Neuronal stem cell (in vitro differentiated cells): Measurements from ENCODE around the gene CIP2A.

Experiments
- DNase-seq: peaks from one replicate; pipeline ENCODE4 v3.0.0-alpha.2; 2013; ENCODE audit warnings: low spot score
- H2AFZ ChIP-seq: one replicate; pipeline ENCODE4 v1.6.1; 2013; ENCODE audit warnings: mild to moderate bottlenecking, low read length, inconsistent platforms
- H2AK5ac ChIP-seq: 2 replicates; pipeline ENCODE4 v1.6.1; 2013; ENCODE audit warnings: low read depth, mild to moderate bottlenecking, inconsistent platforms, low read length, moderate library complexity, mixed read lengths
- H2BK120ac ChIP-seq: 2 replicates; pipeline ENCODE4 v1.6.1; 2013; ENCODE audit warnings: low read depth, mild to moderate bottlenecking, inconsistent platforms, low read length, moderate library complexity, mixed read lengths
- H2BK12ac ChIP-seq: one replicate; pipeline ENCODE4 v1.6.1; 2013; ENCODE audit warnings: low read length, inconsistent platforms
- H2BK15ac ChIP-seq: 2 replicates; pipeline ENCODE4 v1.6.1; 2013; ENCODE audit warnings: mild to moderate bottlenecking, low read length, inconsistent platforms, mixed read lengths
- H2BK5ac ChIP-seq: one replicate; pipeline ENCODE4 v1.6.1; 2013; ENCODE audit warnings: inconsistent platforms, mild to moderate bottlenecking, low read length, moderate library complexity
- H3K14ac ChIP-seq: one replicate; pipeline ENCODE4 v1.6.1; 2013; ENCODE audit warnings: low read length, inconsistent platforms
- H3K18ac ChIP-seq: 2 replicates; pipeline ENCODE4 v1.6.1; 2013; ENCODE audit warnings: low read length, inconsistent platforms
- H3K23ac ChIP-seq: 2 replicates; pipeline ENCODE4 v1.6.1; 2013; ENCODE audit warnings: low read depth, mild to moderate bottlenecking, mixed read lengths, low read length, inconsistent platforms; ENCODE audit not compliant: poor library complexity
- H3K27ac ChIP-seq: replicated peaks from 3 replicates; pipeline ENCODE4 v1.5.1; 2013; ENCODE audit warnings: low read length, inconsistent platforms
- H3K27me3 ChIP-seq, 3 experiments: 2 replicates each; pipeline ENCODE4 v1.6.1; 2013; ENCODE audit warnings: low read length in 3 of 3, mild to moderate bottlenecking in 2 of 3, inconsistent platforms in 1 of 3, low read depth in 1 of 3, mixed read lengths in 1 of 3, moderate library complexity in 1 of 3; ENCODE audit not compliant: control insufficient read depth in 3 of 3, insufficient read depth in 3 of 3
- H3K36me3 ChIP-seq, 2 donors: replicated peaks in 1 of 2; 2 replicates each; pipeline ENCODE4 v1.6.1; 2013; ENCODE audit warnings: low read length in 2 of 2; ENCODE audit not compliant: control insufficient read depth in 2 of 2, insufficient read depth in 2 of 2
- H3K4ac ChIP-seq: 2 replicates; pipeline ENCODE4 v1.6.1; 2013; ENCODE audit warnings: inconsistent platforms, mild to moderate bottlenecking, low read length, moderate library complexity
- H3K4me1 ChIP-seq, 2 donors: 1 replicate in 1 of 2; 2 replicates in 1 of 2; pipeline ENCODE4 v1.6.1; 2013; ENCODE audit warnings: low read length in 2 of 2, low read depth in 1 of 2; ENCODE audit not compliant: control insufficient read depth in 2 of 2, insufficient read depth in 1 of 2
- H3K4me2 ChIP-seq: one replicate; pipeline ENCODE4 v1.6.1; 2013; ENCODE audit warnings: mild to moderate bottlenecking, low read length, inconsistent platforms; ENCODE audit not compliant: insufficient read depth, poor library complexity, severe bottlenecking
- H3K4me3 ChIP-seq, 2 donors: 2 replicates each; pipeline ENCODE4 v1.5.1; 2013; ENCODE audit warnings: low read length in 2 of 2, mild to moderate bottlenecking in 2 of 2, inconsistent platforms in 1 of 2, moderate library complexity in 1 of 2
- H3K79me1 ChIP-seq: one replicate; pipeline ENCODE4 v1.6.1; 2013; ENCODE audit warnings: low read depth, mild to moderate bottlenecking, inconsistent platforms, low read length, moderate library complexity
- H3K9ac ChIP-seq: one replicate; pipeline ENCODE4 v1.6.1; 2013; ENCODE audit warnings: mild to moderate bottlenecking, low read depth, low read length, inconsistent platforms; ENCODE audit not compliant: poor library complexity
- H3K9me3 ChIP-seq, 2 donors: replicated peaks in 1 of 2; 2 replicates each; pipeline versions ENCODE3 to v1.6.1; 2013; ENCODE audit warnings: low read length in 2 of 2, mild to moderate bottlenecking in 2 of 2, inconsistent platforms in 1 of 2, low read depth in 1 of 2, mixed read lengths in 1 of 2, moderate library complexity in 1 of 2; ENCODE audit not compliant: control insufficient read depth in 2 of 2, insufficient read depth in 1 of 2
- H4K8ac ChIP-seq: one replicate; pipeline ENCODE4 v1.6.1; 2013; ENCODE audit warnings: low read depth, mild to moderate bottlenecking, inconsistent platforms, low read length, moderate library complexity
- H4K91ac ChIP-seq: one replicate; pipeline ENCODE4 v1.6.1; 2013; ENCODE audit warnings: low read length, low read depth, mild to moderate bottlenecking, inconsistent platforms; ENCODE audit not compliant: poor library complexity
- WGBS, 2 donors: extraction: QIAGEN DNeasy Blood & Tissue Kit; methylation state at CpG; one replicate each; pipeline ENCODE4 v1.1.7; 2013; ENCODE audit warnings: missing lambda C conversion rate in 2 of 2, mixed read lengths in 1 of 2; ENCODE audit not compliant: insufficient read length in 2 of 2, insufficient replicate concordance in 1 of 2; ENCODE audit errors: extremely low coverage in 2 of 2; 5-methylcytosine and 5-hydroxymethylcytosine counted together

The CIP2A gene

DNA sequence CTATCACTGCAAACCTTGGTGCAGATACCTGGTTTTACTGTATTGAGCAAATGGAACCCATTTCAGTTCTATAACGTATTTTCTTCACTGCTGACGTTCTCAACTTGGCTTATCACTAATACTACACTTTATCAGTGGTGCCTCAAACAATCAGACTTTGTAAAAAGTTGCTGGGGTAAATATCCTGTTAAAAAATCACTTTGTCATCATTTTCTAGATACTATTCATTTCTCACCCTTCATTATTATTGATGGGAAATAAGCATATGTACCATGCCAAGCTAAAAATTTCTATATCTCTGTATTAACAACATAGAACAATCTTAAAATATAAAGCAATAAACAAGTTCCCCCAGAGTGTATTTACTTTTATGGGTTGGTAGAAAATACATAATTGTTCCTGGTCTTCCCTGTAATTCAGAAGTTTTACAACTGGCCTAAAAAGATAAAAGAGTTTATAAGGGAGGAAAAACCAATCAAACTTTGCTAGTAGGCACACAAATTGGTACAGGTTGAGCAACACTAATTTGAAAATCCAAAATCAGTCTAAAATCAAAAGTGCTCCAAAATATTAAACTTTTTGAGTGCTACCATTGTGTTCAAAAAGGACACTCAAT, 33.2 kb downstream of the CIP2A start:
- Histone ChIP-seq H2BK120ac (no peak overlapping the region), H2BK5ac (no peak overlapping the region), H3K27ac (no peak overlapping the region), H3K4ac (no peak overlapping the region), H3K4me1 (peaks cover 0 to 4% of the 10 kb centered on the region in 2 donors), H3K18ac (no peak overlapping the region), H3K36me3 (peaks cover 10 to 100% of the 10 kb centered on the region in 2 donors), H3K27me3 (no peaks in the 10 kb centered on the region), H3K9me3 (no peaks in the 10 kb centered on the region), H3K4me3 (no peak overlapping the region), H3K9ac (no peak overlapping the region), H3K14ac (no peak overlapping the region), H4K8ac (no peak overlapping the region), H2BK12ac (no peak overlapping the region), H4K91ac (no peak overlapping the region), H3K23ac (no peak overlapping the region), H3K79me1 (no peaks in the 10 kb centered on the region), H2AK5ac (no peak overlapping the region), H3K4me2 (no peak overlapping the region), H2AFZ (no peak overlapping the region), H2BK15ac (no peak overlapping the region)
- no CpG with 5 or more reads among the region's 2 CpGs for WGBS, 2 donors
- no peak for DNase-seq

DNA sequence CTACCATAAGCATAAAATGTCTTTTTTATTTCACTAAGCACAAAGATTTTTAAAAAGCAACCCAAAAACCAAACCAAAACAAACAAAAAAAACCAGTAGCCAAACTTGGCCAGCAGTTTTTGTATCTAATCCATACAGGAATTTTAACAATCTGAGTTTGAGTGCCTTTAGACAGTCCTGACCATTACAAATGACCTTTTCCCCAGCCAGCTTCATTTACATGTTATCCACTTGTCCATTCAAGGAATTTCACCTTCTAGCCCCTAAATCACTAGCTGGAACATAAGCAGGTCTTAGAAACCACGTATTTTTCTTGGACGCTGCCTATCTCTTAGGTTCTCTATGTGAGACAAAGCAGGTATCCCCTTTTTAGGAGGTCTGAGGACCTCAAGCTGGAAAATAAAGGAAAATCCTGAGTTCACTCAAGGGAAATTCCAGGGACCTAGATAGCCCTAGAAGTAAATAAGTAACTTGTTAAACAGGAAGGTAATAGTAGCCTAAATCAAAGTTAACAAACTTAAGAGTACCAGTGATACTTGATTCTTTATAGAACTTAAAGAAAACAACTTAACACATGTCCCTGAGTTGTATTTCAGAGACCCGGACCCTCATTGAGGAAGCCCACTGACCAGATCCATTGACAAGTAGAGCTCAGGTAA, 34.2 kb downstream of the CIP2A start:
- H3K18ac ChIP-seq: no peak overlapping the region
- no peak overlapping the region for H2AK5ac ChIP-seq
- H3K9ac ChIP-seq: no peak overlapping the region
- WGBS, 2 donors: no CpG with 5 or more reads among the region's 3 CpGs
- H2BK15ac ChIP-seq: no peak overlapping the region
- no peak overlapping the region for H3K4me3 ChIP-seq
- H3K27ac ChIP-seq: peak overlapping the region; percentile 21
- no peaks in the 10 kb centered on the region for H3K79me1 ChIP-seq
- H3K4me2 ChIP-seq: no peak overlapping the region
- H3K14ac ChIP-seq: no peak overlapping the region
- H2AFZ ChIP-seq: no peak overlapping the region
- no peak overlapping the region for H4K8ac ChIP-seq
- H4K91ac ChIP-seq: no peak overlapping the region
- peaks cover 11 to 100% of the 10 kb centered on the region in 2 donors for H3K36me3 ChIP-seq
- no peaks in the 10 kb centered on the region for H3K27me3 ChIP-seq
- H2BK120ac ChIP-seq: no peak overlapping the region
- H3K23ac ChIP-seq: no peak overlapping the region
- no peak for DNase-seq
- no peak overlapping the region for H2BK5ac ChIP-seq
- no peak overlapping the region for H3K4ac ChIP-seq
- no peak overlapping the region for H2BK12ac ChIP-seq
- H3K9me3 ChIP-seq: no peaks in the 10 kb centered on the region
- H3K4me1 ChIP-seq: peaks cover 0 to 4% of the 10 kb centered on the region in 2 donors

DNA sequence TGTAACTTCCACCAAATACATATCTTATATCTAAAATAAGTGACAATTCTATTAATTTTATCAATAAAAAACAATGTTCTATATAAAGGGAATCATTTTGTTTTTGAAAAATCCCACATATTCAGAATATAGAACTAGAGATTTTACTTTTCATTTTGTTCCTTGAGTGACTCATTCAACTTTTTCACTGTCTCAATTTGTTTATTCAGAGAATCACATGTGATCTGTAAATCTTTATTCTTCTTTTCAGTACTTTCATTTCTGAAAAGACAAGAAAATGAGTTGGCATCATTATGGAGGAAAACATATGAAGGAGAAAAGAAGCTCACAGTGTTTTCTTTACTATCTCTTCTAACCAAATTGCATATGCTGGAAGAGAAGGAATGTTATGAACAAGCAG, 35.0 kb downstream of the CIP2A start:
- no peak overlapping the region for H3K27ac ChIP-seq
- H2AFZ ChIP-seq: no peak overlapping the region
- H3K27me3 ChIP-seq: no peaks in the 10 kb centered on the region
- no peak overlapping the region for H4K8ac ChIP-seq
- no peak overlapping the region for H2BK12ac ChIP-seq
- H4K91ac ChIP-seq: no peak overlapping the region
- H3K9ac ChIP-seq: no peak overlapping the region
- H3K23ac ChIP-seq: no peak overlapping the region
- H3K9me3 ChIP-seq: no peaks in the 10 kb centered on the region
- H2BK120ac ChIP-seq: no peak overlapping the region
- no peak overlapping the region for H3K14ac ChIP-seq
- H2BK15ac ChIP-seq: no peak overlapping the region
- no peak overlapping the region for H2AK5ac ChIP-seq
- peaks cover 9 to 100% of the 10 kb centered on the region in 2 donors for H3K36me3 ChIP-seq
- H2BK5ac ChIP-seq: no peak overlapping the region
- DNase-seq: no peak
- H3K18ac ChIP-seq: no peak overlapping the region
- H3K79me1 ChIP-seq: no peaks in the 10 kb centered on the region
- H3K4me1 ChIP-seq: peaks cover 0 to 4% of the 10 kb centered on the region in 2 donors
- H3K4ac ChIP-seq: no peak overlapping the region
- H3K4me2 ChIP-seq: no peak overlapping the region
- H3K4me3 ChIP-seq: no peak overlapping the region

DNA sequence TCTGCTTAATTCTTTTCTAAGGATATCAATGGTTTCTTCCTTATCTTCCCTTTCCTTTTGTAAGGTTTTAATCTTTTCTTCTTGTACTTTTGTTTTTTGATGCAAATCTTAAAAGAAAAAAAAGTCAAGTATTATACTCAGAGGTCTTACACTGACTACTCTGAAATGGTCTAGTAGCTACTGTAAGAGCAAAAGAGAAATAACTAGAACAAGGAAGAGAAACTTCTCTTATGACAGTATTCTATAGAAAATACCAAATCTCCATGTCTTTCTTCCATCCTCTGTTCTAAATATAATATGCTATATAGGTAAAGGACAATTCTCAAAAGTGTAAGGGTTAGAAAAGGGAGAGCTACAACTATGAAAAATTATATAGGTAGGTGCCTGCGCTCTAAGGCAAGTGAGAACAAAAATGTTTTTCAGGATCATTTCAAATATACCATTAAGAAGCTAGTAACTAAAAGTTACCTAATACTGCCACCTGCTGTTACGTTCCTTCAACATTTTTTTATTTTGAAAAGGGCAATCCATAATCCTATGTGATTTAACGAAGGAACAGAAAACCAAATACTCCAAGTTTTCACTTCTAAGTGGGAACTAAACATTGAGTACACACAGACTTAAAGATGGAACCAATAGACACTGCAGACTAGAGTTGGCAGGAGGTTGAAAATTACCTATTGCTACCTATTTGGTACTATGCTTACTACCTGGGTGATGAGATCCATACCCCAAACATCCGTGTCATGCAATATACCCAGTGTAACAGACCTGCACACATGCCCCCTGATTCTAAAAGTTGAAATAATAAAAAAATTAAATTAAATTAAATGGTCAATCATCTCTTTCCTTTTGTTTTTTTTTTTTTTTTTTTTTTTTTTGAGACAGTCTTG, 36.7 kb downstream of the CIP2A start:
- H4K8ac ChIP-seq: no peak overlapping the region
- H2BK12ac ChIP-seq: no peak overlapping the region
- peaks cover 3 to 100% of the 10 kb centered on the region in 2 donors for H3K36me3 ChIP-seq
- no peak overlapping the region for H2BK15ac ChIP-seq
- no peak overlapping the region for H3K4ac ChIP-seq
- H2AK5ac ChIP-seq: no peak overlapping the region
- H3K27me3 ChIP-seq: no peaks in the 10 kb centered on the region
- no peak overlapping the region for H2BK120ac ChIP-seq
- H3K9ac ChIP-seq: no peak overlapping the region
- no peak overlapping the region for H2AFZ ChIP-seq
- H2BK5ac ChIP-seq: no peak overlapping the region
- no peak overlapping the region for H3K4me2 ChIP-seq
- H3K4me1 ChIP-seq: peaks cover 0 to 4% of the 10 kb centered on the region in 2 donors
- H3K9me3 ChIP-seq: no peaks in the 10 kb centered on the region
- H3K79me1 ChIP-seq: no peaks in the 10 kb centered on the region
- WGBS, 2 donors: no CpG with 5 or more reads among the region's 4 CpGs
- H3K18ac ChIP-seq: no peak overlapping the region
- no peak overlapping the region for H3K4me3 ChIP-seq
- no peak overlapping the region for H3K14ac ChIP-seq
- no peak overlapping the region for H3K23ac ChIP-seq
- peak; percentile 31 for DNase-seq
- H4K91ac ChIP-seq: no peak overlapping the region
- H3K27ac ChIP-seq: no peak overlapping the region
